WERI-Rb-1 (cell line): Measurements from ENCODE around the gene CACNA2D4.
A peak's percentile ranks its signal among the peaks of the same experiment; 100 is the strongest.

ENCODE experiments used
- DNase-seq: peaks from one replicate; pipeline ENCODE4 v3.0.0-alpha.2; 2020
- H3K27ac ChIP-seq: fragments of 250-450 bp; sonication (Bioruptor Pico); 2 replicates; pipeline ENCODE4 v1.5.1; 2020; ENCODE audit warnings: mild to moderate bottlenecking, moderate library complexity
- H3K27me3 ChIP-seq: fragments of 250-450 bp; sonication (Bioruptor Pico); 2 replicates; pipeline ENCODE4 v1.5.1; 2021; ENCODE audit warnings: mild to moderate bottlenecking, low read depth, moderate library complexity; ENCODE audit not compliant: insufficient read depth, severe bottlenecking
- H3K36me3 ChIP-seq: fragments of 250-450 bp; sonication (Bioruptor Pico); 2 replicates; pipeline ENCODE4 v1.5.1; 2020; ENCODE audit warnings: mild to moderate bottlenecking, moderate library complexity
- H3K4me3 ChIP-seq: 2 replicates; pipeline ENCODE4 v1.5.1; 2011; ENCODE audit warnings: low read depth, mild to moderate bottlenecking, control low read depth, low read length
- H3K9me3 ChIP-seq: fragments of 250-450 bp; sonication (Bioruptor Pico); 2 replicates; pipeline ENCODE4 v1.5.1; 2021; ENCODE audit warnings: mild to moderate bottlenecking, moderate library complexity; ENCODE audit not compliant: severe bottlenecking
- TF ChIP-seq, protein P1 (sequence below): IDR thresholded peaks from 2 replicates; pipeline ENCODE4 v1.5.1; 2011; ENCODE audit warnings: low read depth, mild to moderate bottlenecking, control low read depth, inconsistent platforms, low read length

CACNA2D4 gene

DNA sequence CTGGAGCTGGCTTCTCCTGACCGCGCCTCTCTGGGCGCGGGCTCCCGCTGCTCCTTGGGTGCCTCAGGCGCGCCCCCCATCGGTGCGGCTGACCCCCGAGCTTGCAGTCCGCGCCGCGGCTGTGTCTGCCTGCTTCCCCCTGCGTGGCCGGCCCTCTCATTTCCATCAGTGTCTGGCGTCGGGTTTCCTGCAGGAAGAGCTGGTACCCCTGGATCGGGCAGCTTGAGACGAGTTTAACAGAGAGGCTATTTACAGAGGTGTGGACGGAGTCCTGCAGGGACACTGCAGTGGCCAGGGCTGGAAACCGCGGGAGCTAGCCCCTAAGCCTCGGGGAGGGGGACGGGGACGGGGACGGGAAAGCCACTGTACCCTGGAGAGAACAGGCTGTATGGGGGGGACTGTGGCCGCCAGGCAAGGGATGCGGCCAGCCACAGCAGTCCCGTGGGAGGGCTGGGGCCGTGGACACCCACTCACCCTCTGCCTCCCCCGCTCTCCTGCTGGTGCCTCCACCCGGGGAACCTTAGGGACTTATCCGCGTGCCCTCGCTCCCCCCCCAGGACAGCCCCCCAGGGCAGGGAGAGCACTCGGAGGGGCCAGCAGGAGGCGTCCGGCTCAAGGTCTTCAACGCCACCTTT lies 3.7 kb upstream of the CACNA2D4 start:
- Histone ChIP-seq H3K36me3 (no peaks in the 10 kb centered on the region), H3K27ac (no peak overlapping the region), H3K27me3 (no peaks in the 10 kb centered on the region), H3K4me3 (no peak overlapping the region), H3K9me3 (no peaks in the 10 kb centered on the region)
- no peak for DNase-seq
- TF ChIP-seq, protein P1, sequence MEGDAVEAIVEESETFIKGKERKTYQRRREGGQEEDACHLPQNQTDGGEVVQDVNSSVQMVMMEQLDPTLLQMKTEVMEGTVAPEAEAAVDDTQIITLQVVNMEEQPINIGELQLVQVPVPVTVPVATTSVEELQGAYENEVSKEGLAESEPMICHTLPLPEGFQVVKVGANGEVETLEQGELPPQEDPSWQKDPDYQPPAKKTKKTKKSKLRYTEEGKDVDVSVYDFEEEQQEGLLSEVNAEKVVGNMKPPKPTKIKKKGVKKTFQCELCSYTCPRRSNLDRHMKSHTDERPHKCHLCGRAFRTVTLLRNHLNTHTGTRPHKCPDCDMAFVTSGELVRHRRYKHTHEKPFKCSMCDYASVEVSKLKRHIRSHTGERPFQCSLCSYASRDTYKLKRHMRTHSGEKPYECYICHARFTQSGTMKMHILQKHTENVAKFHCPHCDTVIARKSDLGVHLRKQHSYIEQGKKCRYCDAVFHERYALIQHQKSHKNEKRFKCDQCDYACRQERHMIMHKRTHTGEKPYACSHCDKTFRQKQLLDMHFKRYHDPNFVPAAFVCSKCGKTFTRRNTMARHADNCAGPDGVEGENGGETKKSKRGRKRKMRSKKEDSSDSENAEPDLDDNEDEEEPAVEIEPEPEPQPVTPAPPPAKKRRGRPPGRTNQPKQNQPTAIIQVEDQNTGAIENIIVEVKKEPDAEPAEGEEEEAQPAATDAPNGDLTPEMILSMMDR: no peak

DNA sequence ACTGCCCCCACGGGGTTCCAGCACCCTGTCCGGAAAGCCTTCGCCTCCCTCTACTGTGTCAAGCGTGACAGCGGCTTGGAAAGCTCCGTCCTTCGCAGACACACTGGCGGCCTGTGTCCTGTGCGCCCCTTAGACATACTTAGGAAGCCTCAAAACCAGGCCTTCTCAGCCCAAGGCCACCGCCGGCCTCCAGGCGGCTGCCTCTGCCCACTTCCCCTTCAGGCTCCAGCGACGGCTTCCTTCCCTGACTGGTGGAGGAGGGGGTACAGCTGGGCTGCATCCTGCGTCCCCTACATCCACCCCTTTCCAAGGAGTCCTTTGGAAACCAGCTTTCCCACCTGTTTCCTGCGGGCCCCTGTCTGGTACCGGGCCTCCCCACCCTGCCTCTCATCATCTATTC lies 2.5 kb upstream of the CACNA2D4 start:
- H3K36me3 ChIP-seq: no peaks in the 10 kb centered on the region
- TF ChIP-seq, protein P1: no peak
- no peaks in the 10 kb centered on the region for H3K27me3 ChIP-seq
- no peaks in the 10 kb centered on the region for H3K9me3 ChIP-seq
- DNase-seq: no peak
- no peak overlapping the region for H3K27ac ChIP-seq
- no peak overlapping the region for H3K4me3 ChIP-seq

DNA sequence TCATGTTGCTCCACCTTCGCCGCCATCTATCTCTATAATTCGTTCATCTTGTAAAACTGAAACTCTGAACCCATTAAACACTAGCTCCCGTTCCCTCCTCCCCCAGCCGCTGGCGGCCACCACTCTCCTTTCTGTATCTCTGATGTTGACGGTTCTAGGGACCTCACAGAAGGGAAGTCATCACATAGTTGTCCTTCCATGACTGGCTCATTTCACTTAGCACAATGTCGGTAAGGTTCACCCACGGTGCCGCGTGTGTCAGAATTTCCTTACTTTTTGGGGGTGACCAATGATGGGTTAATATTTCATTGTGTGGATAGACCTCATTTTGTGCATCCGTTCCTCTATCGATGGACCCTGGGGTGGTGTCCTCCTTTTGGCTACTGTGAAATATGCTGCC lies 2.0 kb upstream of the CACNA2D4 start:
- TF ChIP-seq, protein P1: no peak
- no peak for DNase-seq
- H3K4me3 ChIP-seq: no peak overlapping the region
- H3K27me3 ChIP-seq: no peaks in the 10 kb centered on the region
- no peaks in the 10 kb centered on the region for H3K9me3 ChIP-seq
- H3K36me3 ChIP-seq: no peaks in the 10 kb centered on the region
- no peak overlapping the region for H3K27ac ChIP-seq

DNA sequence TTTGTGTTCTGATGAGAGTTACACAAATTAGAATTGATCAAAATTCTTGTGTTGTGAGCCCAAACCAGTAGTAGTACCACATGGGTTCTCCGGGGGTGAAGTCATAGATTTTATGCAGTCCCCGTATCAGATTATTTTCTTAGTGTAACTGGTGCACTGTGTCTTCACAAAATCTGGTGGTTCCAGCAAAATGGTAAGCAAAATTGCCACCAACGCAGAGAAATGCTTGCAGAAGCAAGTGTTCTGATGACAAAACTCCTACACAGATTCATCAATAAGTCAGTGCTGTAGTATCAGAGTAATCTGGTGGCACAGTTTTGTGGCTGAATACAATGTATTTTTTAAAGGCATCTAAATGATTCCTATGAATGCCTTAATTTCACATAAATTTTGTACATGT lies 1.3 kb upstream of the CACNA2D4 start:
- Histone ChIP-seq H3K4me3 (no peak overlapping the region), H3K9me3 (no peaks in the 10 kb centered on the region), H3K27ac (peak overlapping the region; percentile 24), H3K27me3 (no peaks in the 10 kb centered on the region), H3K36me3 (no peaks in the 10 kb centered on the region)
- no peak for DNase-seq
- TF ChIP-seq, protein P1: no peak

DNA sequence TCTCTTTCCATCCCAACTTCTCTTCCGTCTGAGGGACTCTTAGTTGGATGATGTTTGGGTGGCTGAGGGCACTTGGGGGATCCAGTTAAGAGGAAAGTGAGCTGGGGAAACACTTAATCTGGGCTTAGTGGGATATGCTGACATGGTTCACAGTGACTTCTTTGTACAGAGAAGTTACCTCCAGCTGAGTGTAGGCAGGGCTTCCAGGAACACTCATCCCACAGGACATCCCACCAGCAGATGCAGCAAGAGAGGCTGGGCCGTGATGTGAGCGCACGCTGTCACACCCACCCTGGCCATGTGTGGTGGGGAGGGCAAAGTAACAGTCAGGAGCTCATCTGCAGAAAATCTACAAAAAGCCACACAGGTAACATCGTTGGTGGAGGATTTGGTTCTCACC lies 832 bp upstream of the CACNA2D4 start:
- Histone ChIP-seq H3K27me3 (no peaks in the 10 kb centered on the region), H3K9me3 (no peaks in the 10 kb centered on the region), H3K36me3 (no peaks in the 10 kb centered on the region), H3K4me3 (peak overlapping the region; percentile 54), H3K27ac (peak overlapping the region; percentile 89)
- TF ChIP-seq, protein P1: no peak
- DNase-seq: peak; percentile 80

DNA sequence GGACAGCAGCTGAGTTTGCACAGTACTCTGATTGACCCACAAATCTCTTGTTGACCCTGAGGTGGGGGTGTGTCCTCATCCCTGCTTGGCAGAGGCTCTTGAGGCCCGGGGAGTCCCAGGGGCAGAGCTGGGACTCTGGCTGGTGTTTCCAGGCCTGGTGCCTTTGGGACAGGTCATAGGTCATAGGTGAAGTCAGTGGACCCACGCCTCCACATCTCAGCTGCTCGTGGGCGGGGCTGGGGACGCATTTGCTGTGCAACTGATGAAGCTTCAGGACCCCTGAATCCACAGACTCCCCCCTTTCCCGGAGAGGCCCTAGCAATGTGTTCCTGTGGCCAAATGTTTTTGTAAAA lies 408 bp upstream of the CACNA2D4 start:
- H3K36me3 ChIP-seq: no peaks in the 10 kb centered on the region
- peak overlapping the region; percentile 54 for H3K4me3 ChIP-seq
- no peak for DNase-seq
- no peaks in the 10 kb centered on the region for H3K9me3 ChIP-seq
- TF ChIP-seq, protein P1: no peak
- H3K27ac ChIP-seq: peak overlapping the region; percentile 89
- no peaks in the 10 kb centered on the region for H3K27me3 ChIP-seq
